Stimulated activated CD8-positive, alpha-beta memory T cell treated with anti-CD3 and anti-CD28 coated beads, Interleukin-15, amount 100 ng/mL, for 24 hours (primary cell): ENCODE results near the gene ZNF681.
"Not testable (repeated sequence)": the region's sequence is repeated elsewhere in the genome, so short reads cannot be mapped to it uniquely, and the experiment has no call there.

ENCODE experiments used
- DNase-seq: peaks from one replicate; pipeline ENCODE4 v3.0.0-alpha.2; 2020; ENCODE audit warnings: low read depth

The ZNF681 gene

DNA sequence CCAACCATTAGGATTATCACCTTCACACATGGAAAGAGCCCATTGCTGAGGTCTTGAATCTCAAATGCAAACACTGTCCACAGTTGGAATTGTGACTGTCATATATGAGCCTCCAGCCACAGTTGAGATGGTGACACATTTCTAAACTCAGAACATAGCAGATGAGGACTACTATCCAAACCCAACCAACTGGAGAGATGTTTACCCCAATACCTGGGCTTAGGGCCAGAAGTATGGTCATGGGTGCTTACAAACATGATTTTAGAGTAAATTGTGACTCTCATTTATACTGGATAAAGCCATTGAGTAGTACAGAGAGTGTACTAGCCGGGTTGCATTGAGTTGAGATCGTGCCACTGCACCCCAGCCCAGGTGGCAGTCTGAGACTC, 14.0 kb upstream of the ZNF681 start:
- no peak for DNase-seq

- DNase-seq, result no peak
These were observed 13.3 kb upstream of the ZNF681 start for GRCh38 chr19:23771761-23772674.

- no peak for DNase-seq
These were observed 12.6 kb upstream of the ZNF681 start for GRCh38 chr19:23771316-23771715.

DNA sequence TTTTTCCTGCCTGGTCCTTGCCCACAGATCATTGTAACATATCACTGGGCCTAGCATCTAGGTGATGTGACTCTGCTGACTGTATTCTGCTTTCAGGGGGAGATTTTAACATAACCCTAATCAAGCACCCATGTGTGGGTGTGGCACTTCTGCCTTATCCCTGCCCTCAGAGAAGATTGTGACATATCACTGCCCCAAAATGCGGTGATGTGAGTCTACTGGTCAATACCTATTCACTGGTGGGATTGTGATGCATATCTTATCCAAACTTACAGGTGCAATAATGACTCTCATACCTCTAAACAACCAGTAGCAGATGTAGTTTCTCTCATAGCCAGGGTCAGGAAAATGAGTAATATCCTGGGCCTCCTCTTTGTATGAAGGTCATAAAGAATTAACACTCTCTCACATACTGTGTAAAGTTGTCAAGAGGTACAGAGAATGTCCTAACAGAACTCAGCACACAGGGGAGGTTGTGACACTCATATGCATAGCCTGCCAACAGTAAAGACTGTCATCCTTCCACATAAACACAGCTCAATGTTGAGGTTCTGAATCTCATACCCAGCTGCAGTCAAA, 12.1 kb upstream of the ZNF681 start:
- DNase-seq, result no peak

GRCh38 chr19:23769691-23770468, 11.2 kb upstream of the ZNF681 start:
- no peak for DNase-seq

- no peak for DNase-seq
These were observed 8.3 kb upstream of the ZNF681 start for GRCh38 chr19:23766951-23767350.

DNA sequence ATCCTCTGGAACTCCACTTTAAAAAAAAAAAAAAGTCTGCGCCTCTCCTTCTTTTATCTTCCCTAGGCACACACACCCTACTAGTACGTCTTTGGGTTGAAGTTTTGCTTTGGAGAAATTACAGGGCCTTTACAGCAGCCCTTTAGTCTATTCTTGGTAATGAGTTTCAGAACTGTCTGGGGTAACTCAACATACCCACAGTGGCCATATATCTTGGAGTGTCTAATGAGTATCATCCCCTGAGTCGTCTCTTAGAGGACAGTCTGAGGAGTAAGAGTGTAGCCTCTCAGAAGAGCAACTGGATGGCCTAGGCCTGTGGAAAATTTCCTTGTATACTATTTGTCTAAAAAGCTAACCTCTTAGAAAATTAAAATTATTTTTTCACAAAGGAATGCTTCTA, 6.1 kb upstream of the ZNF681 start:
- no peak for DNase-seq

GRCh38 chr19:23762884-23763711, 4.4 kb upstream of the ZNF681 start:
- peak; percentile 52 for DNase-seq

- DNase-seq, result no peak
These were observed 3.8 kb upstream of the ZNF681 start for GRCh38 chr19:23762548-23762883.

- DNase-seq, result not testable (repeated sequence)
These were observed 1.6 kb upstream of the ZNF681 start for GRCh38 chr19:23760326-23760725.

- DNase-seq, result not testable (repeated sequence)
These were observed 15.0 kb downstream of the ZNF681 start for GRCh38 chr19:23743633-23744232.

GRCh38 chr19:23730729-23731465, 27.8 kb downstream of the ZNF681 start:
- not testable (repeated sequence) for DNase-seq

- DNase-seq, result not testable (repeated sequence)
These were observed 34.5 kb downstream of the ZNF681 start for GRCh38 chr19:23724161-23724560.

- no peak for DNase-seq
These were observed 39.9 kb downstream of the ZNF681 start for GRCh38 chr19:23718802-23719201.

GRCh38 chr19:23716792-23717191, 41.9 kb downstream of the ZNF681 start:
- DNase-seq, result no peak

GRCh38 chr19:23709347-23709746, 49.3 kb downstream of the ZNF681 start:
- no peak for DNase-seq

GRCh38 chr19:23706657-23707056, 52.0 kb downstream of the ZNF681 start:
- no peak for DNase-seq

DNA sequence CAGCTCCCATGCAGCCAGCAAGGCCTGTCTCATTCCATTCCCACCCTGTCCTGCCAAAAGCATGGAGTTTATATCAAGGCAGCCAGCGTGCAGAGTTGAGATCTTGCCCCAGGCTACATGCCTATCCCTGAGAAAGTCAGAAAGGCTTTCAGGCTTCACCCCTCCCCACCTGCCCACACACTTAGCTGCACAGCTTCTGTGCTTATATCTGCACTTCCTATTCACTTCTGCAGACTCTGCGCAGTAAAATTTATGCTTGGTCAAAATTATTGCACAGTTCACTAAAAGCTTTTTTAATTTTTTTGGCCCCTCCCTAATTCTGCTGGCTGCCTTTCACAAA, 59.2 kb downstream of the ZNF681 start:
- DNase-seq, result no peak

DNA sequence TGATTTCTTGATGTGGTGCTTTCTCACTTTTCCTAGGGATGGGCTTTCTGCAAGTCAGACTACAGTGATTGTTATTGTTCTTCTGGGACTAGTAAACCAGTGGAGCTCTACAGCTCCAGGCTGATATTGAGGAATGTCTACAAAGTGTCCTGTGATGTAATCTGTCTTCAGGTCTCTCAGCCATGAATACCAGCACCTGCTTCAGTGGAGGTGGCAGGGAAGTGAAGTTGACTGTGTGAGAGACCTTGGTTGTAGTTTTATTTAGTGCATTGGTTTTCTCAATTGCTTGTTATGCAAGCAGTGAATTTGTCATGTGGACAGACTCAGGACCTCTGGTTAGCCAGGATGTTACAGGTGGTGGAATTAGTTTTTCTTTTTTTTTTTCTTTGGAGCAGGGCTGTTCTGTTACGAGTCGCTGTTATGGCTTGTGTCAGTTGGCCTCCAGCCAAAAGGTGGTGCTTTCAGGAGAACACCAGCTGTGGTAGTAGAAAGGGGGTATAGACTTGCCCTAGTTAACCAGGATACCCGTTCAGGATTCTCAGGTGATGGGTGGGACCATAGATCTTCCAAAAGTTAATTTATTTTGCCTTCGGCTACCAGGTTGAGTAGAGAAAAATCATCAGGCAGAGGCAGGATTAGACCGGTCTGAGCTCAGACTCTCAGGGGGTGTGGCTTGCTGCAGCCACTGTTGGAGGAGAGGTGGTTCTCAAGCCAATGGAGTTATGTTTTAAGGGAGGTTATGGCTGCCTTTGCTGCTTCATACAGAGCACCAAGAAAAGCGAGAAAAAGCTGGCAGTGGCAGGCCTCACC, 59.8 kb downstream of the ZNF681 start:
- DNase-seq, result no peak

GRCh38 chr19:23692937-23693336, 65.8 kb downstream of the ZNF681 start:
- not testable (repeated sequence) for DNase-seq
